ENCODE measurements around the gene EML1.

DNA sequence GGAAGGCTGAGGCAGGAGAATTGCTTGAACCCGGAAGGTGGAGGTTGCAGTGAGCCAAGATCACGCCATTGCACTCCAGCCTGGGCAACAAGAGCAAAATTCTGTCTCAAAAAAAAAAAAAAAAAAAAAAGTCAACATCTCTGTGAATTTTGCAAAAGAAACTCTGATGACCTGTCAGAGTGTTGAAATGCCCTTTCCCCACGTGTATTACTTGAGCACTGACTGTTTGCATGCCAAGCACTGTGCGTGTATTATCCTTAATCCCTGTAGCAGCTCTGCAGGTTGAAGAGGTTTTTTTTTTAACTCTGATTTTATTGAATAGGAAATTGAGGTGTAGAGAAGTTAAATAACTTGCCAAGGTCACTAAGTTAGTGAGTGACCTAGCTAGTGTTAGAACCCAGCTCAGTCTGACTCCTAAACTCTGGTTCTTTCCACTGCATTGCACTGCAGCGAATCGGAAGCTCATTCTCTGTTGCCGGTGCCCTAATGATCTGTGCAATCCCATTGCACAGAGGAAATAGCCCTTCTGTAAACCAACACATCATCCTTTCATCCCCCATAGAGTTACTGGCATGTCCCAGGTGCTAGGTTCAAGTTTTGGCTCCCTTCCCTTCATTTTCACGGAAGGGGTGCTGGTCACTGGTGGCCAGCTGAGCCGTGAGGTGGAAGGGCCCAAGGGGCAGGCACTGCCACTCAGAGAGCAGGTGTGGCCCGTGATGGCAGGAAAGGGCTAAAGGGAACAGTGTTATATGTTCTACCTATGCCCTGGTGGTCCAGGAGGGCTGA lies 122.3 kb downstream of the EML1 start:
- TF ChIP-seq CTCF (IDR thresholded peaks at IDR 0.05; ENCODE audit: poor library complexity) = no peak
- no peak for TF ChIP-seq EZH2 (IDR thresholded peaks at IDR 0.05; ENCODE audit: borderline replicate concordance)
- no peak for TF ChIP-seq EZH2phosphoT487 (IDR thresholded peaks at IDR 0.05; ENCODE audit: low read depth, severe bottlenecking, unreplicated experiment)

Data from hepatocyte (in vitro differentiated cells).